HL-60 (cell line): Measurements from ENCODE around the gene ALPL.
A peak's percentile ranks its signal among the peaks of the same experiment; 100 is the strongest.

Experiments
- DNase-seq, 2 experiments: peaks; one replicate each; pipeline ENCODE4 v3.0.0-alpha.2; 2010 to 2020; ENCODE audit warnings: low read depth in 1 of 2, low spot score in 1 of 2
- H3K27ac ChIP-seq: fragments of 250-450 bp; sonication (Bioruptor Pico); replicated peaks from 2 replicates; pipeline ENCODE4 v1.5.1; 2020; ENCODE audit warnings: mild to moderate bottlenecking, moderate library complexity
- H3K27me3 ChIP-seq: fragments of 250-450 bp; sonication (Bioruptor Pico); 2 replicates; pipeline ENCODE4 v1.5.1; 2021; ENCODE audit warnings: mild to moderate bottlenecking, moderate library complexity; ENCODE audit not compliant: insufficient read depth, poor library complexity, severe bottlenecking
- H3K4me3 ChIP-seq: replicated peaks from 2 replicates; pipeline ENCODE4 v1.5.1; 2011; ENCODE audit warnings: mild to moderate bottlenecking, control low read depth, low read length; ENCODE audit not compliant: insufficient read depth
- CTCF ChIP-seq: IDR thresholded peaks from one replicate; pipeline ENCODE4 v1.5.1; 2011; ENCODE audit warnings: low read length, control low read depth, inconsistent platforms; ENCODE audit not compliant: insufficient read depth
- GABPA ChIP-seq: IDR thresholded peaks from 2 replicates; pipeline ENCODE4 v1.6.1; 2012; ENCODE audit warnings: low read depth
- POLR2AphosphoS5 ChIP-seq: IDR thresholded peaks from 2 replicates; pipeline ENCODE4 v1.6.1; 2012; ENCODE audit warnings: low read depth
- SPI1 ChIP-seq: IDR thresholded peaks from 2 replicates; pipeline ENCODE4 v1.6.1; 2012; ENCODE audit warnings: low read depth, mild to moderate bottlenecking, borderline replicate concordance
- TF ChIP-seq, protein P1 (sequence below): IDR thresholded peaks from 2 replicates; pipeline ENCODE4 v1.6.1; 2012; ENCODE audit warnings: low read depth; ENCODE audit not compliant: insufficient replicate concordance

Gene ALPL

GRCh38 chr1:21534674-21535378 is 25.6 kb downstream of the ALPL start:
- DNase-seq = peak in 1 of 2 experiments; percentile 47
- no peak overlapping the region for H3K27ac ChIP-seq
- TF ChIP-seq POLR2AphosphoS5 (no peak), GABPA (no peak), CTCF (peak; percentile 10)
- TF ChIP-seq, protein P1, sequence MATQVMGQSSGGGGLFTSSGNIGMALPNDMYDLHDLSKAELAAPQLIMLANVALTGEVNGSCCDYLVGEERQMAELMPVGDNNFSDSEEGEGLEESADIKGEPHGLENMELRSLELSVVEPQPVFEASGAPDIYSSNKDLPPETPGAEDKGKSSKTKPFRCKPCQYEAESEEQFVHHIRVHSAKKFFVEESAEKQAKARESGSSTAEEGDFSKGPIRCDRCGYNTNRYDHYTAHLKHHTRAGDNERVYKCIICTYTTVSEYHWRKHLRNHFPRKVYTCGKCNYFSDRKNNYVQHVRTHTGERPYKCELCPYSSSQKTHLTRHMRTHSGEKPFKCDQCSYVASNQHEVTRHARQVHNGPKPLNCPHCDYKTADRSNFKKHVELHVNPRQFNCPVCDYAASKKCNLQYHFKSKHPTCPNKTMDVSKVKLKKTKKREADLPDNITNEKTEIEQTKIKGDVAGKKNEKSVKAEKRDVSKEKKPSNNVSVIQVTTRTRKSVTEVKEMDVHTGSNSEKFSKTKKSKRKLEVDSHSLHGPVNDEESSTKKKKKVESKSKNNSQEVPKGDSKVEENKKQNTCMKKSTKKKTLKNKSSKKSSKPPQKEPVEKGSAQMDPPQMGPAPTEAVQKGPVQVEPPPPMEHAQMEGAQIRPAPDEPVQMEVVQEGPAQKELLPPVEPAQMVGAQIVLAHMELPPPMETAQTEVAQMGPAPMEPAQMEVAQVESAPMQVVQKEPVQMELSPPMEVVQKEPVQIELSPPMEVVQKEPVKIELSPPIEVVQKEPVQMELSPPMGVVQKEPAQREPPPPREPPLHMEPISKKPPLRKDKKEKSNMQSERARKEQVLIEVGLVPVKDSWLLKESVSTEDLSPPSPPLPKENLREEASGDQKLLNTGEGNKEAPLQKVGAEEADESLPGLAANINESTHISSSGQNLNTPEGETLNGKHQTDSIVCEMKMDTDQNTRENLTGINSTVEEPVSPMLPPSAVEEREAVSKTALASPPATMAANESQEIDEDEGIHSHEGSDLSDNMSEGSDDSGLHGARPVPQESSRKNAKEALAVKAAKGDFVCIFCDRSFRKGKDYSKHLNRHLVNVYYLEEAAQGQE = peak; percentile 87
- H3K27me3 ChIP-seq = peaks cover 2% of the 10 kb centered on the region
- H3K4me3 ChIP-seq = no peak overlapping the region

GRCh38 chr1:21536218-21536617 is 27.0 kb downstream of the ALPL start:
- Histone ChIP-seq H3K27me3 (peaks cover 2% of the 10 kb centered on the region), H3K4me3 (no peak overlapping the region), H3K27ac (no peak overlapping the region)
- no peak for DNase-seq
- TF ChIP-seq GABPA (no peak), SPI1 (no peak), CTCF (no peak), POLR2AphosphoS5 (no peak)
- TF ChIP-seq, protein P1 = no peak

- H3K27ac ChIP-seq = no peak overlapping the region
- DNase-seq = no peak
- no peak for TF ChIP-seq SPI1
- TF ChIP-seq POLR2AphosphoS5 = no peak
- TF ChIP-seq, protein P1 = no peak
- no peak for TF ChIP-seq CTCF
- TF ChIP-seq GABPA = no peak
- H3K27me3 ChIP-seq = peaks cover 2% of the 10 kb centered on the region
- no peak overlapping the region for H3K4me3 ChIP-seq
Measured at GRCh38 chr1:21537511-21537931, 28.3 kb downstream of the ALPL start.
